Midbrain (tissue), 1 donor: Measurements from ENCODE around the gene KRT7.
A peak's percentile ranks its signal among the peaks of the same experiment; 100 is the strongest.

Source experiments
- DNase-seq: peaks from one replicate; lab custom pipeline; 2025; lab: John Stamatoyannopoulos, UW

The KRT7 gene

DNA sequence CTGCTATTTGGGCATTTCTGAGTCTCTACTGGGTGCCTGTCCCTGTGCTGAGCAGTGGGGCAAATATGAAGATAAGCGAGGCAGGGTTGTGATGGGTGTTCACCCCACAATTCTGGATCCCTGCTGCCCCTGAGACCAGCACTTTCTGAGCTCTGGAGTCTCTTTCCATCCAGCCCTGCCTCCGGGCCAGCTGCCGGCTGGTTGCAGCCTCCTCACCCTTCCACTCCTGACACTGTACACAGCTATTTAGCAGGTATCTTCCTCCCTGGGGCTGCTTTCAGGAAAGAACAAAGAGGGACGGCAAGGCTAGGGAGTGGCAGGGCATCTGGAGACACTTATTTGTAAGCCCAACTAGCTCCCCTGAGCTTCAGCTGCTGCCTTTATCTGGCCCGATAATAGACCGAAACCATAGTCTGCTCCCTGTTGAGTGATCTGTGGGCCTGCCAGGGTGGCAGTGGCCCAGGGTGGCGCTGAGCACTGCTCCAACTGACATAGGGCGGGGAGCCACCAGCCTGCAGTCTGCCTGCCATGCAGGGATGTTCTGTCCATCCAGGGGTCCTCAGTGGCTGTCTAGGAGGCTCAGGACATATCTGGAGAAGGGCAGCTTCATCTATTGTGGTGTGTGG, 33.6 kb upstream of the KRT7 start:
- DNase-seq = no peak

DNA sequence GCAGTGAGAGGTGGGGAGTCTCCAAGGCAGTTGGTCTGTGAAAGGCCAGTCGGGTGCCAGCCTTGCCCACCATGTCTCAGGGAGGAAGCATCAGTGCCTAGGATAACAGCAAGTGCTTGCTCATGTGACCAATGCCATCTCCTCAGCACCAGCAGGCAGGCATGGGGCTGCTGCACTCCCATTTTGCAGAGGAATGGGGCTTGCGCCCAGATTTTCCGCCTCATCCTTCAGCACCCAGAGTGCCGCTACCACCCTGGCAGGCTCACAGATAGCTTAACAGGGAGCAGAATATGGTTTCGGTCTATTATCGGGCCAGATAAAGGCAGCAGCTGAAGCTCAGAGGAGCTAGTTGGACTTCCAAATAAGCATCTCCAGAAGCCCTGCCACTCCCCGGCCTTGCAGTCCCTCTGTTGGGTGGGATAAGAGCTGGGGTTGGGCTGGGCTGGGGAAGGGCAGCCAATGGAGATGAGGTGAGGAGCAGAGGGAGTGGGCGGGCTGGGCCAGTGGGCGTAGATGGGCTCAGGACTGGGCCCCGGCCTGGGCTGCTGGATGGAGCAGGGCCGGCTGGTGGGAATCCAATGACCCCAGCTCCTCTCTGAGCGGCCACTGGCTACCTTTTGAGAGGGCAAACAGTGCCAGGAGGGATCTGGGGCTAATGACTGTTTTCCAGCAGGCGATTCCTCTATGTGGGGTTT, 32.8 kb upstream of the KRT7 start:
- DNase-seq = no peak

DNA sequence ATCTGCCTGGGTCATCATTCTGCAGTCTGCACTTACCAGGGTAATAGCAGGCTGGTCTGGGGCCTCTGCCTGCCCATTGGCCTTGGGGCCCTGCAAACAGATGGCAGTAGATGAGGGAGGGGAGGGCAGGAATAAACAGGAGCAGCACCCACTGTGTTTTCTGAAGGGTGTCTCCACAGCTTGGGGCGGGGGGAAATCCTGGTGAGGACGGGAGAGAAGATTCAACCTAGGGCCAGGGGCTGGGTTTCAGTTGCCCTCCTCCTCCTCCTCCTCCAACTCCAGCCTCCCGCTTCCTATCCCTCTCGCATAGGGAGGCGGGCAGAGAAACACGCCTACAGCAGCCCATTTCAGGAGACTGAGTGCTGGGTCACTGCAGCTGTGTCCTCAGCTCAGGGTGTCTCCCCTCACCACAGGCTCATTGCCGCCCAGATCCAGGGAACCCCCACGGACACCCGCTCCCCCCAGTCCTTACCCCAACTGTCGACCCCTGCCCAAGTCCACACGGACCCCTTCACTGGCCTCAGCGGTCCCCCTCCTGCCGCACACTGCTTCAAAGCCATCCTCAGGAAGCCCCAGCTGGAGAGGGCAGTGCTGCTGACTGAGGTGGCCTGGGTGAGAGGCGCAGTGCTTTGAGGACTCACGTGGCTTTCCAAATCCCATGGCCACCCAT, 32.1 kb upstream of the KRT7 start:
- no peak for DNase-seq

DNA sequence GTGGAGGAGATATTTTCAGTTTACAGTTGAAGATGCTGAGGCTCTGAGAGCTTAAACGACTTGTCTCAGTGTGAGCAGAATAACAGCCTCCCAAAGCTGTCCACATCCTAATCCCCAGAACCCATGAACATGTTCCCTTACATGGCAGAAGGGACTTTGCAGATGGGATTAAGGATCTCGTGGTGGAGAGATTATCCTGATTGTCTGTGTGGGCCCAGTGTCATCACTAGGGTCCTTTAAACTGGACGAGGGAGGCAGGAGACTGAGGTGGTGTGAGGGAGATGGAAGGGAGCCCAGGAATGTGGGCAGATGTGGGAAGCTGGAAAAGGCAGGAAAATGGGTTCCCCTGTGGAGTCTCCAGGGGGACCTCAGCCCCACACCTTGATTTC, 31.6 kb upstream of the KRT7 start:
- DNase-seq = no peak

DNA sequence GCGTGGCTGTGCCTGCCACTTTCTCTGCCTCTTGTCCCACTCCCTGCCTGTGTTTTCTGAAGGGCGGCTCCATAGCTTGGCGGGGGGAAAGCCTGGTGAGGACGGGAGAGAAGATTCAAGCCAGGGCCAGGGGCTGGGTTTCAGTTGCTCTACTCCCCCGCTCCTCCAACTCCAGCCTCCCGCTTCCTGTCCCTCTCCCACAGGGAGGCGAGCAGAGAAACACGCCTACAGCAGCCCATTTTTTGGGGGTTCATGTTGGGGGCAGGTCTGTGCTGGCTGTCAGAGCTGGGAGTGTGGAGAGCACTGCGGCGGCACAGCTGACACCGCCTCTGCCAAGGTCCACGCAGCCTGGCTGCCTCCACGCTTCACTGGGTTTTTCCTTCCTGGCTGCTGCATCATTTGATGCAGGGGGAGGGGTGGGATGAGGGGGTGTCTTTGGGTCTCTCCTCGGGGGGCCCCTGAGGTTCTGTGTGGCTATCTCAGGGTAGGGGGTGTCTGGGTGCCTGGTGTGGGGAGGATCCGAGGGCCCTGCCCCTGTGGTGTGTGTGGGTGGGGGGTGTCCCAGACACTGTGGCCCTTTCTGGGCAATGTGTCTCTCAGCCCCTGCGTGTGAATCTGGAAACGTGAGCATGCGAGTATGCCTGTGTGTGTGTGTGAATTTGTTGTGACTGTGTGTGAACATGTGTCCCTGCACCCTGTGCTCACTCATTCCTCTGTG, 30.5 kb upstream of the KRT7 start:
- no peak for DNase-seq

DNA sequence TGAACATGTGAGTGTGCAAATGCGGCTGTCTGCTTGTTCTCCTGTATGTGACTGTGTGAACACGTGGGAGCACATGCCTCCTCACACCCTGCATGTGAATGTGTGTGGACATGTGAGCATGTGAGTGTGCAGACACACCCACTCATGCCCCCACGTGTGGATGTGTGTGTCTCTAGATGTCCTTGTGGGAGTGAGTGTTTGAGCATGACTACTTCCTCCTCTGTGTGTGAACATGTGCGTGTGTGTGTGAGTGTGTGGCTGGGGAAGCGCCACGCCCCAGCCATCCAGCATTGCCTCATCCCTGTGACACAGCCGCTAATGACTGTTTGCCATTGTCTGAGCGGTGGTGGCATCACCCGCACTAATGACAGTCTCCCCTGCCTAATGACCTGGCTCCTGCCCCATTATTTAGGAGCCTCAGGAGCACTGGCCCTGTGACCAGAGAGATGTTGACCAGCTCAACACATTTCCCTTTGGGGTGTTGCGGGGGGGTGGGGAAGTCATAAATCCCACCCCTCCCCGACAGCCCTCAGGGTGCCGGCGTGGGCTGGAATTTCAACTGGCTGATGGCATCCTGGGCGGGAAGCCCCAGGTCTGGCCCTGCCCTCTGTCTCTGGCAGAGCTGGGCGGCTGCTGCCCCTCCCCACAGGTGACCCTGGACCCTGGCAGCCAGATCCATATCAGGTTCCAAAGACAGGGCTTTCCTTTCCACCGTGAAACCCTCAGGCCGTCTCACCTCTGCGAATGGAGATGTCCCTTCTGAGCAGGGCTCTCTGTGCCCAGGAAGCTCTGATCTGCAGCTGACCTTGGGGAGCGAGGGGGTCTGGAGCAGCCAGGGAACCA, 29.7 kb upstream of the KRT7 start:
- peak; percentile 36 for DNase-seq

DNA sequence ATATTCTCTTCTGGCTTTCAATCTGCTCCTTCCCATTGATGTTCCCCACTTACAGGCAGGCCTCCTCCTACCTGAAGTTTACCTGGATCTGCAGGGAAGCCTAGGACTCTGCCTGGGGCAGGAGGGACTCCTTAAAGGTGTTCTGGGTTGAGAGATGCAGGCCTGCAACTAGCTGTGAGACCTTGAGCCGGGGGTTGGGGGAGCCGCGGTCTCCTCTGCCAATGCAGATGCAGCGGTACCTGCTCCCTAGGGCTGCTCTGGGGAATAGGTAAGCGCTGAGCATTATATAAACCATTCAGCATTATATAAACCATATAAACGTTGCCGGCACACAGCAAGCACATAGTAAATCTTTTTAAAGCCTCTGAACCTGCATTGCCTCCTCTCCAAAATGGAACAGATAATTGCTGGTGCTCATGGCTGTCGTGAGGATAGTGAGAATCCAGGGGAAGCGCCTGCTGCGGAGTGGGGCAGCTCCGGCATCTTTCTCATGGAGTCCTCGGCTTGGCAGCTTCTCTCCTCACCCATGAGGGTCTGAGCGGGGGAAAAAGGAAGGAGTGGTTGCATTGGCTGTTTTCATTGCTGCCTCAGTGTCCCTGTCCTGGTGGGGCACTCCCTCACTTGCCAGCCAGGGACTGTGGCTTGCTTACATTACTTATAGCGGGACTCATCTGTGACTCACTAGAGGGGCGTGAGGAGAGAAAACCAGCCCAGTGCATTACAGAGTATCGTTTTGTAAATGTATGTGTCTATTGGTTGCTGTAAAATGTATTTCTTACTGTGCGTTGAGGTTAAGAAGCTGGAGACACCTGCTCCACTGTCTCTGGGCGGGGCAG, 28.7 kb upstream of the KRT7 start:
- DNase-seq = no peak

DNA sequence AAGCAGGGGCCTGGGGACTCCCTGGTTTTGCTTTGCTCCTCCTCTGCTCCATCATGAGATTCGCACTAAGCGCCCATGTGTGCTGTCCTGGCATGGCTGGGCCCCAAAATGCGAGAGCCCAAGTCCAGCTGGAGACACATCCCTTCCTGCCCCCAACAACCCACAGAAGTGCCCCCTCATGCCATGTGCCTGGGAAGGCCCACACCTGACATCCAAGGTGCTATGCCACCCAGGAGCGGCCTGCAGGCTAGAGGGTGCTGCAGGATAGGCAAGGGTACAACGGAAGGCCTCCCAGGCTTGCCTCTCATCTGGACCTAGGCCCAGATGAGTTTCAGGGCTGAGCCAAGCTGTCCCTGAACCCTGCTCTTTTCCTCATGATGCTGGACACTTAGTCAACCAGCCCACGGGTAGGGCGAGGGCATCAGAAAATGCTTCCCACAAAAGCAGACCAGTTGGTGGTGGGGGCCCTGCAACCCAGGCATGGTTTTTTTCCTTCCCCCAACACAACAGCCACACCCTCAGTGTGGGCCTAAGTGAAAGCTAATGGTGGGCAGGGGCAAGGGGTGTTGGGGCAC, 28.0 kb upstream of the KRT7 start:
- no peak for DNase-seq

DNA sequence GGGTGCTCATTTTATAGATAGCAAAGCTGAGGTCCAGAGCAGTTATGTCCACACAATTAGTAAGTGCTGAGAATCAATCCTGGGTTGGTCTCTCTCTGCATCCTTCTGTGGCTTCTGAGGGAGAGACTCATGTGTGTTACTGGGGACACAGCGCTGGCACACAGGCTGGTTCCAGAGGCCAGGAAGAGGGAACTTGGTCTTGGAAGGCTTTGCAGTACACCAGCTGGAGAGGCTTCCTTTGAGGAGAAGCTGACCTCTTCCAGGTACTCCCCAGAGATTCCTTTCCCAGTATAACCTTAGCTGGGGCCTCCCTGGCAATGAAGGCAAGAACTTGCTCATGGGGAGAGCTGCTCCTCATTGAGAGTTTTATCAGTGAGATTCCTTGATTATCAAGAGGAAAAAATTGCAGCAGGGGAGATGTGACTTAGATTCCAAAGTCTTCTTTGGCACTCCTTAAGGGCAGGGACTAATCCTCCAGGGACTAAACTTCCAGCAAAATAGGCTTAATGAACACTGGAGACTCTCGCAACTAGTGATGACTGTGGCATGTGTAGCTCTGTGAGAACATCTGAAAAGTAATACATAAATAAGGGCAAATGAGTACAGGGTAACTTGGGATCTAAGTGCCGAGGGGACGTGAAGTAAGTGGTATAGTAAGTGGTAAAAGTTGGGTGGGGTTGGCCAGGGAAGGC, 27.3 kb upstream of the KRT7 start:
- no peak for DNase-seq

DNA sequence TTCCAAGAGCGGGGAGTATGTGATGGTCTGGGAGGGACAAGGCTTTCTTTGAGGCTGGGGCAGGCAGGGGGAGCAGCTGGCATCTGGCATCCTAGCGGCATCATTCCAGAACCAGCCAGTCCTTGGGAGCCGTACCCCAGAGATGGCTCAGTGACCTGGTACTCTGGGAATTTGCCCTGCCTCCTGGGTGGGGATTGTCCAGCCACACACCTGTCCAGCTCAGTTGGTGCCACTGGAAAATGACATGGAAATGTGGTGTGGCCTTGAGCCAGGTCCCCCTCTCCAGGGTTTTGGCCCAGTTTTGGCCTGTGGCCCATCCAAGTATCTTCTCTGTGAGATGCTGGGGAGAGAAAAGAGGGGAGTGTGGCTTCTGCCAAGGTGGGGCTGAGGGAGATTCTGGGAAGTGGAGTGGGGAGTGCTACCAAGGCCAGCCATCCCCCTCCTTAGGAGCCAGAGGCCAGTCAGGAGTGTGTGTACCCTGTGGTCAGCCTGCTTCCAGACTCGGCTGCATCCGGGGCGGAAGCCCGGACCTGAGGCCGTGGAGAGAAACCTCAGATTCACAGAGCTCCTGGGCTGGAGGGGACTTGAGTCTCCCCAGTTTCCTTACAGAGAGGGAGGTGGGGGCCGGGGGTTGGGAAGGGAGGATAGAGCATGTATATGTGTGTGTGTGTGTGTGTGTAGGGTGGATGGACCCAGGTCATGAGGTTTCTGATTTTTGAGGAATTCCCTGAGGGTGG, 26.6 kb upstream of the KRT7 start:
- no peak for DNase-seq

DNA sequence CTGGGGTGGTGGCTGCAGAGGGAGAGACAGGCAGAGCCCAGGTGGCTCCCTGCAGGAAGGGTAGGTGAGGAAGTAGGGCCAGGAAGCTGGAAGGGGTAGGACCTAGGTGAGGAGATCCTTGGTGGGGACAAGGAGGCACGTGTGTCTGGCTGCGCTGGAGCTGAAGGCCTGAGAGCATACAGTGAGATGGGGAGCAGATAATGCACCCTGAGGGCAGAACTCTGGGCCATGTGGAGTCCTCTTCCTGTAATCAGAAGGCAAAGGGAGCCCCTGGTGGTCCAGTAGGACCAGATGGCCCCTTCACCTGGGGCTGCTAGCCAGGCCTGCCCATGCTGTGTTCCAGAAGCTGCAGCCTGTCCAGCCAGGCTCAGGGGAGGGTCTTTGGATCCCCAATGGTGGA, 25.9 kb upstream of the KRT7 start:
- DNase-seq = no peak

DNA sequence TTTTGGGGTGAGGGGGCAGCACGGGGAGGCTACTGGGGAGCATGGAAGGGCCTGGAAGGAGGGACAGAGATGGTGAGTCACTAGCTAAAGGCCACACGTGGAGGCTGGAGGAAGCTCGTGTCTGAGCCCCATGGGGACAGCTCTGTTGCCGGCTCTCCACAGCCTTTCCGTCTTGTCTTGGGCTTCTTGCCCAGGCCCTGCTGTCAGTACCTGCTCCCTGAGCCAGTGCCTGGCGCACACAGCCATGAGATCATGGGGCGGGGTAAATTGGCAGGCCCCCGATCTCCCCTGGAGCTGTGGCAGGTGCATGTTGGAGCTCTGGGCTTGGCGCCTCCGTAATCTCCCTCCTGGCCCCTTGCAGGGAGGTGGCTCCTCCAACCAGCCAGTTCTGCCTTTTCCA, 25.1 kb upstream of the KRT7 start:
- no peak for DNase-seq

DNA sequence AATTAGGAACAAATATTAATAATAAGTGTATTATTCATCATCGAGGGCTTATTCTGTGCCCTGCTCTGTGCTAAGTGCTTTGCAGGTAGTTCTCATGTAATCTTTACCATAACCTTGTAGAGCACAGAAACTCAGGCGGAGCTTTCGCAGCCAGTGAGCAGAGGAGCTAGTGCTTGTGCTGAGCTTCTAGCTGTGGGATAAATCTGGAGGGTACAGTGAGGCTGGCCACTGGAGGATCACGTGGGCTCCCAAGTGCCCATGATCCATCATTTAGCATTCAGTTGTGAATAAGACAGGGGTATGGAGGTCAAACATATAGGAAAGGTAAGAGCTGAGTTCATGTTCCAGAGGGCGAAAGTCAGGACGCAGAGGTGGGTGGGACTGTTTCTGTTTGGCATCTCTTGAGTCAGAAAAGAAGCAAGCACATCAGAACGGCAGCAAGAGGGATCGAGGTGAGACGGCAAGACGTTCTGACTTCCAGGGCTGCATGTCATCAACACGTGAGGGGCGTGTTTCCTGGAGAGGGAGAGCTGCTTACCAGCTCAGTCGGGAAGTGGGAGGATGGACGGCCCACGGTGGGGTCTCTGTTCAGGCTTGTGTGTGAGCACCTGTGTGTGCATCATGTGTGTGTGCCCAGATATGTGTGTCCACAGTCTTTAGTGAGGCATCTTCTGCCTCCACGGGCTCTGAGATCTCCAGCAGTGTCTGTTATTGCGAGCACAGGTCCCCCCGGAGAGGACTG, 24.4 kb upstream of the KRT7 start:
- DNase-seq = no peak

DNA sequence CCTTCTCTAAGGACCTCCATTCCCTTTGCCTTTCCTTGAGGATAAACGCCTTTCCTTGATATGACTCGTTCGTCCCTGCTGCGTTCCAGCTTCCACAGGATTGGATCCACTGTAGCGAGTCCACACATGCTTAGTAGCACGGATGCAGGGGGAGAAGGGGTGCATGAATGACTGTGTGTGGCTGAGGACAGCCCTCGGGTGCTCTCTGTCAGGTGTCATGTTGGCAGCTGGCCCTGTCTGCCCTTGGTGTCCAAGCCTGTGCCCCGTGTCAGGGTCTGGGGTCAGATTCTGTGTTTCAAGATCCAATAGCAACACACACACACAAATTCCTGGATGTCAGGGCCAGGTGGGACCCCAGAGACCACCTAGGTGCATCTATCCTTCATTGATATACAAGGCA, 23.7 kb upstream of the KRT7 start:
- DNase-seq = no peak

DNA sequence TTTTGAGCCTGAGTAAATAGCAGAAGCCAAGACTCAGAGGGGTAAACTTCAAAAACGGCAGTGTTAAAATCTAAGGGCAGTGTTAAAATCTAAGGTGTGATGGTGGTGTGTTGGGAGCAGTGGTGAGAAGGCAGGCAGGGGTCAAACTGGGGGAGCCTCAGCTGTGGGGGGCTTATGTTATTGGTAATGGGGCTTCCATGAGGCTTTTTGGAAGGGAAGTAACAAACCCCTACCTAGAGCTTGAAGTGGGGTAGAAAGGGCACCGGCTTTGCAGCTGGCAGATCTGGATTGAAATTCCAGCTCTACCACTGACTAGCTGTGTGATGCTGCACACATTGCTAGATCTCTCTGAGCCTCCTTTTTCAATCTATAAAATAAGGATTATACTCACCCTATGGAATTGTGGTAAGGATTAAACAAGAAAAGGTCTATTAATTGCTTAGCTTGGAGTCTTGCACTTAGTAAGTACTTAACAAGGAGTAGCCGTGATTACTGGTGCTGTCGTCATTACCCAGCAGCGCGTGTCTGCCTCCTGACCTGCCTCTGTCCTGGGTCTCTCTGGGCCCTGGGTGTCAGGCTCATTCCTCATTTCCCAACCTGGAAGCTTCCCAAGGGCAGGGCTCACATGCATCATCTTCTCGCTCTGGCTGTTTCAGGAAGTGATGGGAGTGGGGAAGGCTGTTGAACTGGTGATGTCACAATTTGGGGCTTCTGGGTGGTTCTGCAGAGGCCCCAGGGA, 22.7 kb upstream of the KRT7 start:
- DNase-seq = no peak

DNA sequence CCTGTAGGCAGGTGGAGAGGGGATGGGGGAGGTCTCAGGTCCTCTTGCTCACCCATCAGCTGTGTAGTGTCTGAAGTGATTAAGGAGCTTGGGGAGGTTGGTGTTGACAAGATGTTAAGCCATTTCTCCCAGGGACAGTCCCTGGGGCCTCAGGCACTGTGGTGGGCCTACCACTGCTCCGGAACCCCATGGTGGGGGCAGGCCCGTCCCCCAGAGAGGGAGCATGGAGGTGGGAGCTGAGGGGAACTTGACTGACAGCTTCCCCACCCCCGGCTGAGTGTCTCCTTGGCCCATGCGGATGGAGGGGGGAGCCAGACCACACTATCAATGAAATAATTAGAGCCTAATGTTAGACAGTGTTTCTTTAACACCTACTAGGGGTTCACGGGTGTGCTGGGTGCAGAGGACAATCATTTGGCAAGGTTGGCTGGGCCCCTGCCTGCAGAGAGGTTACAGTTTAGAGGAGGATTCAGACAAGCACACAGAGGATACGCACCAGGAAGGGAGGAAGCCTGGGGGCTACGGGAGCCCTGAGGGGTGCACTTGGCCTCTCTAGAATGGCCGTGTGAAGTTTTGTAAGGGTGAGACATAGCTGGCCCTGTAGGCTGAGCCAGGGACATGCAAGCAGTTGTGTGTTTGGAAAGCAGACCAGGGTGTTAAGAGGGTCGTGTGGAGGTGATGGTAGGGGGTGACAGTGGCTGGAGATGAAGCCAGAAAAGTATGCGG, 22.0 kb upstream of the KRT7 start:
- DNase-seq = no peak
